K562 (cell line): ENCODE data around the gene C4orf36. TPM values are rescaled to one million over a fixed set of nuclear protein-coding genes. Genes with fewer than 3 reads are reported as not detected.

Experiments
- ATAC-seq: fragments of 200-7000 bp; cut with Tn5 transposase; 3 replicates; pipeline ENCODE4 v1.9.1; 2020; ENCODE audit warnings: moderate library complexity
- BruUV-seq: library from RNA; stranded (reverse); fragments of 400-500 nt; replicated peaks from 2 replicates; lab custom pipeline; 2021; lab: Mats Ljungman, UMichigan
- CTCF ChIA-PET: fragments of 300-600 bp; formaldehyde crosslinking; extraction: SDS; loops from one replicate; lab custom pipeline; 2021; ENCODE audit warnings: low intra/inter-chr PET ratio; lab: Yijun Ruan, JAX
- POLR2A ChIA-PET: fragments of 300-600, 350-650 bp; sonication (Branson Sonifier 250); formaldehyde crosslinking; extraction: SDS; loops from one replicate; lab custom pipeline; 2021; ENCODE audit warnings: antibody characterized with exemption, inconsistent platforms; lab: Yijun Ruan, JAX
- DNase-seq, 4 experiments: peaks; one replicate each; pipeline versions ENCODE4 v3.0.0 to v3.0.0-alpha.2; 2011 to 2018; ENCODE audit warnings: low spot score in 3 of 4, mixed read lengths in 3 of 4; ENCODE audit errors: extremely low read depth in 1 of 4
- FAIRE-seq: peaks from 2 replicates; lab custom pipeline; 2011; peaks lifted over from hg19 to GRCh38; lab: Jason Lieb, UNC
- H2AFZ ChIP-seq: 2 replicates; pipeline ENCODE4 v1.6.0; 2011; ENCODE audit warnings: low read depth, low read length, control low read depth, inconsistent platforms
- H3K27ac ChIP-seq: fragments of 200-600 bp; 3 replicates; pipeline ENCODE4 v1.8.0; 2011; ENCODE audit warnings: low read depth, mild to moderate bottlenecking, control low read depth, inconsistent platforms, low read length, moderate library complexity, mixed read lengths; ENCODE audit errors: extremely low read depth
- H3K27me3 ChIP-seq, 2 experiments: fragments of 300-600 bp in 1 of 2; 2 replicates in 1 of 2; 3 replicates in 1 of 2; pipeline versions ENCODE4 v1.6.0 to v1.8.0; 2011; ENCODE audit warnings: inconsistent platforms in 2 of 2, low read length in 2 of 2, mild to moderate bottlenecking in 1 of 2, mixed read lengths in 1 of 2, moderate library complexity in 1 of 2; ENCODE audit not compliant: control insufficient read depth in 2 of 2, insufficient read depth in 2 of 2
- H3K36me3 ChIP-seq: fragments of 300-600 bp; 3 replicates; pipeline ENCODE4 v1.8.0; 2011; ENCODE audit warnings: mild to moderate bottlenecking, low read length, inconsistent platforms; ENCODE audit not compliant: control insufficient read depth, insufficient read depth
- H3K4me1 ChIP-seq, 2 experiments: fragments of 200-600 bp in 1 of 2; replicated peaks in 1 of 2; 2 replicates in 1 of 2; 3 replicates in 1 of 2; pipeline versions ENCODE4 v1.5.1 to v1.8.0; 2011; ENCODE audit warnings: inconsistent platforms in 2 of 2, low read length in 2 of 2, mild to moderate bottlenecking in 1 of 2, mixed read lengths in 1 of 2, moderate library complexity in 1 of 2; ENCODE audit not compliant: control insufficient read depth in 2 of 2, insufficient read depth in 2 of 2
- H3K4me2 ChIP-seq: 2 replicates; pipeline ENCODE4 v1.6.1; 2011; ENCODE audit warnings: low read length, control low read depth, inconsistent platforms, mixed read lengths; ENCODE audit not compliant: insufficient read depth
- H3K4me3 ChIP-seq: fragments of 200-600 bp; sonication (generic), shearing (Covaris generic); 2 replicates; pipeline ENCODE4 v1.5.1; 2016; ENCODE audit warnings: control low read depth, inconsistent platforms
- H3K79me2 ChIP-seq: fragments of 200-600 bp; 3 replicates; pipeline ENCODE4 v1.8.0; 2011; ENCODE audit warnings: low read length, inconsistent platforms; ENCODE audit not compliant: control insufficient read depth, insufficient read depth
- H3K9ac ChIP-seq, 2 experiments: 2 replicates each; pipeline versions ENCODE4 v1.6.0 to v1.6.1; 2011; ENCODE audit warnings: low read depth in 2 of 2, low read length in 2 of 2, control low read depth in 1 of 2, inconsistent platforms in 1 of 2, mild to moderate bottlenecking in 1 of 2, mixed read lengths in 1 of 2; ENCODE audit not compliant: insufficient read depth in 1 of 2
- H3K9me1 ChIP-seq: one replicate; pipeline ENCODE4 v1.6.0; 2011; ENCODE audit warnings: inconsistent platforms, mild to moderate bottlenecking, low read length, moderate library complexity; ENCODE audit not compliant: control insufficient read depth, insufficient read depth
- H3K9me3 ChIP-seq: replicated peaks from 2 replicates; pipeline ENCODE4 v1.5.1; 2011; ENCODE audit warnings: low read depth, low read length, inconsistent platforms; ENCODE audit not compliant: control insufficient read depth, insufficient read depth
- H4K20me1 ChIP-seq: replicated peaks from 2 replicates; pipeline ENCODE4 v1.6.1; 2011; ENCODE audit warnings: low read length, inconsistent platforms, mixed read lengths; ENCODE audit not compliant: control insufficient read depth, insufficient read depth
- ATF6 ChIP-seq: sonication (generic); formaldehyde crosslinking; IDR thresholded peaks from 2 replicates; pipeline ENCODE4 v1.4.0; 2020; ENCODE audit warnings: mild to moderate bottlenecking, missing genetic modification reagents
- CBFA2T2 ChIP-seq: fragments of 450-650 bp; conservative IDR thresholded peaks from 2 replicates; pipeline ENCODE4 v1.6.1; 2017; ENCODE audit warnings: mild to moderate bottlenecking
- CBX5 ChIP-seq: IDR thresholded peaks from 2 replicates; pipeline ENCODE4 v1.6.1; 2014; ENCODE audit warnings: low read depth, borderline replicate concordance
- DNMT1 ChIP-seq: fragments of 450-650 bp; IDR thresholded peaks from 2 replicates; pipeline ENCODE4 v1.6.1; 2016; ENCODE audit warnings: antibody characterized with exemption, mild to moderate bottlenecking
- FOXJ3 ChIP-seq: sonication (generic); formaldehyde crosslinking; IDR thresholded peaks from 2 replicates; pipeline ENCODE4 v1.4.0; 2020; ENCODE audit warnings: mild to moderate bottlenecking, missing genetic modification reagents
- HOXB6 ChIP-seq: fragments of 250-450 bp; sonication (Bioruptor Pico); IDR thresholded peaks from 2 replicates; pipeline ENCODE4 v1.5.1; 2022; ENCODE audit warnings: mild to moderate bottlenecking, borderline replicate concordance
- LEF1 ChIP-seq: fragments of 450-650 bp; IDR thresholded peaks from 2 replicates; pipeline ENCODE4 v1.6.1; 2016; ENCODE audit warnings: mild to moderate bottlenecking
- WGBS: fragments of 100-300 bp; shearing (Covaris generic); methylation state at CpG from one replicate; pipeline ENCODE4 v1.1.6; 2016; ENCODE audit warnings: low coverage, mixed read lengths; ENCODE audit not compliant: insufficient coverage; ENCODE audit errors: missing lambda C conversion rate; 5-methylcytosine and 5-hydroxymethylcytosine counted together
- in situ Hi-C: fragments of 300-500 bp; cut with MboI; formaldehyde crosslinking; loops from 4 replicates; pipeline ENCODE4 v1.15.0; 2018; ENCODE audit warnings: inconsistent platforms, mixed read lengths
- intact Hi-C: fragments of 100-400 bp; cut with micrococcal nuclease; formaldehyde crosslinking; loops from 2 replicates; pipeline ENCODE4 v1.14.2; 2022
- polyA plus RNA-seq, 8 experiments: library from polyadenylated mRNA; depleted of rRNA in 4 of 8; stranded (reverse) in 5 of 8; unstranded in 3 of 8; fragments of >200 nt; fragmentation: Nextera tagmentation in 2 of 8; fragmentation: Illumina TruSeq in 1 of 8; extraction: Ambion mirVana in 2 of 8; extraction: Trizol in 1 of 8; gene quantifications; 2 replicates each; pipeline versions ENCODE4 v1.2.1 to v1.2.3, GENCODE V29; 2011 to 2014; ENCODE audit warnings: inconsistent platforms in 1 of 8, missing spikeins in 1 of 8
- total RNA-seq, 7 experiments: library from RNA; depleted of rRNA in 6 of 7; stranded (reverse); fragments of >200 nt in 6 of 7; fragmentation: Illumina TruSeq in 2 of 7; extraction: Trizol in 2 of 7; gene quantifications; 2 replicates each; pipeline versions ENCODE4 v1.2.1 to v1.2.3, GENCODE V29; 2011 to 2021; ENCODE audit warnings: low replicate concordance in 1 of 7

Gene C4orf36
- total and polyA plus RNA-seq, 9 of the 15 experiments (the other 6 are each of a cell fraction or from before 2014, with no cell fraction given), result 0.14 to 0.45 (median 0.20) TPM; not detected in 5

GRCh38 chr4:86848732-86849619 lies 43.2 kb downstream of the C4orf36 start, which contains the start of gene SLC10A6:
Gene SLC10A6 (minus strand): TSS chr4:86849384. CDS start chr4:86849115, 269 bp downstream.
- Histone ChIP-seq H3K9ac (no peak within 1 kb of the TSS), H2AFZ (no peak within 1 kb of the TSS), H3K9me1 (peaks cover 3% of the 10 kb centered on the region), H4K20me1 (no peaks in the 10 kb centered on the region), H3K27ac (no peak within 1 kb of the TSS), H3K79me2 (no peaks in the 10 kb centered on the region), H3K4me2 (no peak within 1 kb of the TSS), H3K4me1 (no peaks in the 10 kb centered on the region), H3K9me3 (no peaks in the 10 kb centered on the region), H3K27me3 (peaks cover 8 to 15% of the 10 kb centered on the region in 2 experiments; a peak in 4 of 5 replicates), H3K4me3 (no peak within 1 kb of the TSS), H3K36me3 (no peaks in the 10 kb centered on the region)
- DNase-seq, result no peak
- FAIRE-seq, result no peak
- intact Hi-C loops, result no loop called here
- no TSS peak for BruUV-seq
- WGBS, result 3% methylated on average over 11 of the region's 11 CpGs
- ChIA-PET POLR2A (interaction anchor here (0.5 kb wide), 1 partner anchor 220 kb away, joined by 5 read pairs; no protein-coding TSS in a partner anchor), CTCF (no interaction called here)
- TF ChIP-seq LEF1 (no peak), ATF6 (CRISPR knock-in tag) (no peak), DNMT1 (no peak), CBX5 (no peak), CBFA2T2 (no peak), FOXJ3 (CRISPR knock-in tag) (no peak), HOXB6 (CRISPR knock-in tag) (no peak)
- in situ Hi-C loops, result no loop called here
- ATAC-seq, result no peak
